Suppressor macrophage (primary cell): ENCODE measurements around the gene TBX4.
"Not testable (repeated sequence)": the region's sequence is repeated elsewhere in the genome, so short reads cannot be mapped to it uniquely, and the experiment has no call there.

Source experiments
- DNase-seq, 4 experiments: peaks; one replicate each; pipeline ENCODE4 v3.0.0-alpha.2; 2020 to 2022

TBX4 gene

DNA sequence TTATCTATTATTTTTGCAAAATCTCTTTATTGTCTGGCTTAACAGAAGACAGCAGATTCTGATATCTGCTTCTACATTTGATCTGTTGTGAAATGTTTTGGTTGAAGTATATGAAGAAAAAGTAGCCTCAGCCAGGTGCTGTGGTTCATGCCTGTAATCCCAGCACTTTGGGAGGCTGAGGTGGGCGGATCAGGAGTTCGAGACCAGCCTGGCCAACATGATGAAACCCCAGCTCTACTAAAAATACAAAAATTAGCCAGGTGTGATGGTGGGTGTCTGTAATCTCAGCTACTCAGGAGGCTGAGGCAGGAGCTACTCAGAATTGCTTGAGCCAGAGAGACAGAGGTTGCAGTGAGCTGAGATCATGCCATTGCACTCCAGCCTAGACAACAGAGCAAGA, 75.2 kb downstream of the TBX4 start:
- not testable (repeated sequence) for DNase-seq

DNA sequence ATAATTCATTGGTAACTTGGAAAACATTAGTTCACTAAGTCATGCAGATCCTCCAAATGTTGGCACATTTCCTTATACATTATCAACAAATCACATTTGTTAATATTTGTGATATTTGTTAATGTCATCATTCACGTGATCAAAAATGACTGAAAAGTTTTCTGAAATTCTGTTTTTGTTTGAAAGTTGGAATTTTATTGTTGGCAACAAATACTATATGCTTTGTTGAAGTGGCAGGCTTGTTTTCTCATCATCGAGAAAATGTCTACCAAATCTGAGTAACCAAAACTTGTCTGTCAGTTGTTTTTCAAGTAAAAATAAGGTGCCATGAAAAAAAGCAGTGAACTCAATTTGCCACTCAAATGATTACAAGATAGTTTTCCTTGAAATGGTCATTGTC, 75.9 kb downstream of the TBX4 start:
- DNase-seq: no peak

DNA sequence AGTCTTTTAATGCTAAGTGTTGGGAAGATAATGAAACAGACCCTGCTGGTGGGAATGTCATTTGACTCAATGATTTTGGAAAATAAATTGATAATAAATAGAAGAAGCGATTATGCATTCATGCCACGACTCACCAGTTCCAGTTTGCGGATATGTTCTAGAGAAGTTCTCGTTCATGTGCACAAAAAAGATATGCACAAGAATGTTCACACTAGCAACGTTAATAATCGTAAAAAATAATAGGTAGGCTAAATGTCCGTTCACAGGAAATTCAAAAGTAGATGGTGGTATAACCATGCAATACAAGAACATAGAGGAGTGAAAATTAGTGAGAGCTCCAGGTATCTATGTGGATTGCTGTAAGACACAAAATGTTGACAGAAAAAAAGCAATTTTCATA, 79.0 kb downstream of the TBX4 start:
- DNase-seq: no peak

DNA sequence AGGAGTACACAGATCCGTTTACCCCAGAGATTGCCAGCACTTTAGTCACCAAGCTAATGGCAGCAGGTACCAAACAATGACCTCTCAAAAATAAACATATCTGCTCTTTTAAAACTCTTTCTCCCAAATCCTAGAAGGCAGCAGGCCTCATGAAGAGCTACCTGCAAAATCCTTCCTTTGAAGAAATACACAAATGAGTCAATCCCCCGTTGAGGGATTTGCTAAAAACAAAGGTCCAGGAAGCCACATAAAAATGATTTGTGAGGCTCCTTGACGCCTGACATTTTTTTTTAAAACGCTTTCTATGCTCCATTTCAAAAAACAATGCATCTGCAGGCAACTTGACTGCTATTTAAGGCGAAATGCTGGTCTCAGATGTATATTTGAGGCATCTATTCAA, 80.6 kb downstream of the TBX4 start:
- DNase-seq: no peak

DNA sequence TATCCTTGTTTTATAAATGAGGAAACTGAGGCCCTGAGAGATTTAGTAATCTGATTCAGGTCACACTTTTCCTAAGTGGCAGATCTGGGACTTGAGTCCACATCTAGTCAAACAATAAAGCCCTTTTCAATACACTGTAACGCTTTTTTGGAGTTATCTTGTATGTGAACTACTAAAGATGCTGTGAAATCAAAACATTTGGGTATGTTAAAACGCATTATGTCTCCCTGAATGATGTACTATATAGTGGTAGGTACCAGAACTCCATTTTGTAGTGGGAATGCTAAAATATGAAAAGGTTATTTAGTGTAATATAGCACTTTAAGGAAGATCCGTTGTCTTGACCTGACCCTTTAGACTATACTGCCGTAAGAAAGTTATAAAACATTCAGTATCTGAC, 81.6 kb downstream of the TBX4 start:
- DNase-seq: no peak

DNA sequence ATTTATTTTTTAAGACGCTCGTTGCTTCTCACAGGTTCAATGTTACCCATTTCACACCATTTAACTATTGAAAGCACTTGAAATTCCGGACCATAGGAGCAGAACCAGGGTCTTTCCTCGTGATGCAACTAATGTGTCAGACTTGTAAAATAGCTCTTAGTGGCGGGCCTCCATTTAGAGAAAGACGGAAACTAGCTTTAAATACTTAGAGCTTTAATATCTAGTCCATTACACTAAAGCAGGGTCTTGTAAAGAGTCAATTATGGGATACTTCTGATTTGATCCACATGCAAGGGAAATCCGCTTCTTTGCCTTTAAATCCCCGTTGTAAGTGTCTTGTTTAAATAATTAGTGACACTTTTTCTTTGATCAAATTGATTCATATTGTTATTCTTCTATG, 82.2 kb downstream of the TBX4 start:
- no peak for DNase-seq
